Measurements from ENCODE around the gene B4GALT2.

Gene B4GALT2

GRCh38 chr1:44040418-44040817 lies 61.4 kb downstream of the B4GALT2 start:
- in situ Hi-C loops (cut with MboI; ENCODE audit: low sequenced_read_pairs): loop anchor here (10.0 to 25.0 kb wide), 2 partner anchors 278 to 506 kb away; partner anchors contain the start of gene PTPRF
